ENCODE results near the gene PTMS.

Gene PTMS

DNA sequence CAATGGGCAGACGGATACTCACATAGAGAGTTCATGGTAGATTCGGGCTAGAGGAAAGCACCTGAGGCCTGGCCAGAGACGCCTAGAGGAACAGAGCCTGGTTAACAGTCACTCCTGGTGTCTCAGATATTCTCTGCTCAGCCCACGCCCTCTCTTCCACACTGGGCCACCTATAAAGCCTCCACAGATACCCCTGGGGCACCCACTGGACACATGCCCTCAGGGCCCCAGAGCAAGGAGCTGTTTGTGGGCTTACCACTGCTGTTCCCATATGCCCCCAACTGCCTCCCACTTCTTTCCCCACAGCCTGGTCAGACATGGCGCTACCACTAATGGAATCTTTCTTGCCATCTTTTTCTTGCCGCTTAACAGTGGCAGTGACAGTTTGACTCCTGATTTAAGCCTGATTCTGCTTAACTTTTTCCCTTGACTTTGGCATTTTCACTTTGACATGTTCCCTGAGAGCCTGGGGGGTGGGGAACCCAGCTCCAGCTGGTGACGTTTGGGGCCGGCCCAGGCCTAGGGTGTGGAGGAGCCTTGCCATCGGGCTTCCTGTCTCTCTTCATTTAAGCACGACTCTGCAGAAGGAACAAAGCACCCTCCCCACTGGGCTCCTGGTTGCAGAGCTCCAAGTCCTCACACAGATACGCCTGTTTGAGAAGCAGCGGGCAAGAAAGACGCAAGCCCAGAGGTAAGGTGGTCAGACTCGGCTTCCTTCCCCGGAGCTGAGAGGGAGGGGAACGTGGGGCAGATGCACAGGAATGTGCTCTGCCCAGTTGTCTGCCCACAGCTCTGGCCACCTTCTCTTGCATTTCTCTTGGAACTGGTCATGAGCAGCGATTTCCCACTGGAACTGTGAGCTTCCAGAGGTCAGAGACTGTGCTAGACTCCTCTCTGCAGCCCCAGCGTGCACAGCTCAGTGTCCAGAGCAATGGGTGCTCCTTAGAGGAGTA, 23.1 kb downstream of the PTMS start, which contains the start of gene CD4:
Gene CD4, plus strand, starts transcription at position 557 of the 953 bp plus-strand sequence. CDS start 10,611 bp downstream, outside the sequence.
- DNase-seq (ENCODE audit: low spot score), result peak; percentile 86

DNA sequence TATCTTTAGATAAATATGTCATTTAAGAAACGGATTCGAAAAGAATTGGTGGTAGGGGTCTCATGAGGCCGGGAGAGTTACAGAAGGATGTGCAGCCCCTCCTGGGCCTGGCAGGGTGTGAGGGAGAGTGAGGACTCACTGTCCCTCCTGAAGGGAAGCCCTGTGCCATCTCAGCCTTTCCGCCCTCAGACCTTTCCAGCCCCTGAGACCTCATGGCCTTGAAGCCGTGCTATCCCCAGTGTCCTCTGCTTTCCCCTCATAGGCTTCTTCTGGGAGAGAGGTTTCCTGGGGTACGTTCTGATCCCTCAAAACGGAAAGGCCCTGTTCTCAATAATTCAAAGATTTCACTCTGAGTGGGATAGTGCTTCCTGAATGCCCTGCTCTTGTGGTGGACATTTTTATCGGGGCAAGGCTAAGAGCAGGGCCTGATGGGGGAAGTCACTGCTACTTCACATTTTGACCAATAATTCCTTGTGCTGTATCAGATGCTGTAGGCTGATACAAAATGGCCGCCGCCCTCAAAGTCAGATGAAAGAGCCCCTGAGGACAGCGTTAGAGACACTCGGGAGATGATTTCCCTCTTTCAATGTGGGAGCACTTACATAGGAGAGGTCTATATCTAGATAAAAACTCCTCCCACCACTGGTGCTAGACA, 24.5 kb downstream of the PTMS start:
- peak; percentile 44 for DNase-seq (ENCODE audit: low spot score)

DNA sequence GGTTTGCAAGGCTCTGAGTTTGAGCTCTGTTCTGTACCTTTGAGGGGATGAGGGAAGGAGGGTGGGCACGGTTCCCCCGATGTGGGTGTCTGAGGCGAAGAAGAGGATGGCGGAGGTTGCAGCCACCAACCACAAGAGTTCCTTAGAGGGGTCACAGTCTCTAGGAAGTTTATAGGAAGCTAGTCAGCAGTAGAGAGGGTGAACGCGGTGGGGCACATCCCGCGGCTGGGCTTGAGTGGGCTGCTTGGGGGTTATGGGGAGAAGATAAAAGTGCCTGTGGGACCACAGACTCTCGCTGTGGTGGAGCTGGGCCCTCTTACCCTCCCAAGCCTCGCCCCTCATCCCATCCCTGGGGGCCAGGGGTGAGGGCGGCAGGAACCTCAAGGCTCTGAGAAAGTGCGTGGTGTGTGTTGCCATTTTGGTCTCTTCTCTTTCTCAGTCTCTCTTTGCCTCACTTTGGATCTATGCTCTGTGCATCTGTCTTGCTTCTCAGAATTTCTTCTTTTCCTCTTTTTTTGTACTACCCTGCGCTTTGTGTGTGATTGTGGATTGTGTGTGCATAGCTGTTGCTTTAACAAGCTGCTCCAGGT, 25.9 kb downstream of the PTMS start:
- peak; percentile 20 for DNase-seq (ENCODE audit: low spot score)

DNA sequence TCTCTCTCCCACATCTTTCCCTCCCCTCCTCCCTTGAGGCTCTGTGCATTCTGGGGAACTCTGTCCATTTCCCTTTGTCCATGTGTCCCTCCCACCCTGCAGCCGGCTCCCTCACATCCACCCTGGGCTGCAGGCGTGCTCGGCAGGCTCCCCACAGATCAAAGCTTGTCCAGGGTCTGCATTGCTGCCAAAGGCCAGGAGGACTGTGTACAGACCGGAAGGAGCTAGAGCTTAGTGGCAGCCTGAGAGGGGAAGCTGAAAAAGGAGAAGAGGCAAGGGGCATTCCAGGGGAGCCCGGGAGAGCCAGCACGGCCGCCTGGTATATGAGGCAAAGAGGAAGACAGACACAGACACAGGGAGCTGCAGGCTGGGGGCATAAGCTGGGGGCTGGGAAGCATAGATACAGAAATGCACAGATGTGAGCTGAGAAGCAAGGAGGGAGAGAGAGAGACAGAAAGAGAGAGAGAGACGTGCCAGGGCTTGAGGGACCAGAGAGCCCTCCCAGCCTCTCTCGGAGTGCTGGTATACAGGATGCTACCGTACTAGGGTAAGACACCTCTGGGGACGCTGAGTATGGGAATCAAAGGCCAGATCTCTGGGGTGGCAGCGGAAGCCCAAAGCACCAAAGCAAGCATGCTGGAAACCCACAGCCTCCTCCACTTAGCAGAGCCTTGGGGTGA, 26.5 kb downstream of the PTMS start:
- peak; percentile 69 for DNase-seq (ENCODE audit: low spot score)

DNA sequence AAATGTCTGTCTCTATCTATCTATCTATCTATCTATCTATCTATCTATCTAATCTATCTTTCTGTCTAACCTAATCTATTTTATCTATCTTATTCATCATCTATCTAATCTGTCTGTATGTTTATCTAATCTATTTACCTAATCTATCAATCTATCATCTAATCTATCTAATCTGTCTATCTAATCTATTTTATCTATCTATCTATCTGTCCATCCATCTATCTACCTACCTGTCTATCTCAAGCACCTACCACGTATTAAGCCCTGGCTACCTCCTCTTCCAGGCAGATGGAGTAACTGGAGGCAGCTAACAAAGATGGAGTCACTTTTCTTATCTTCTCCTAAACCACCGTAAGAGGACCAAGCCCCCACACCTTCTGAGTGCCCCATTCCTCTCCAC, 28.9 kb downstream of the PTMS start:
- DNase-seq (ENCODE audit: low spot score), result no peak

DNA sequence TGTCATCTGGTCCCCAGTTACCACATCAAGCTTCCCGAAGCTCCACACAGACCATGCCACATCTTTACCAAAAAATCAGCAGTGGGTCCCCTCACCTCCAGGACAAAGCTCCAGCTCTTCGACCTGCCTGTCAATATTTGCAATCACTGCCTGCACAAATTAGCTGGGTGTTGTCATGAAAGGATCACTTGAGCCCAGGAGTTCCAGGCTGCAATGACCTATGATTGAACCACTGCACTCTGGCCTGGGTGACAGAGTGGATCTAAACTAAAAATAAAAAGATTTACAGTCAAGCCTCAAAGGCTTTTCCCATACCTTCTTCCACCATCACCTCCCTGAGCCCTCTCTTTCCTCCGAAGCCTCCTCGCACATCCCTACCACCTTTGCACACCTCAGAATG, 30.4 kb downstream of the PTMS start:
- DNase-seq (ENCODE audit: low spot score), result no peak

DNA sequence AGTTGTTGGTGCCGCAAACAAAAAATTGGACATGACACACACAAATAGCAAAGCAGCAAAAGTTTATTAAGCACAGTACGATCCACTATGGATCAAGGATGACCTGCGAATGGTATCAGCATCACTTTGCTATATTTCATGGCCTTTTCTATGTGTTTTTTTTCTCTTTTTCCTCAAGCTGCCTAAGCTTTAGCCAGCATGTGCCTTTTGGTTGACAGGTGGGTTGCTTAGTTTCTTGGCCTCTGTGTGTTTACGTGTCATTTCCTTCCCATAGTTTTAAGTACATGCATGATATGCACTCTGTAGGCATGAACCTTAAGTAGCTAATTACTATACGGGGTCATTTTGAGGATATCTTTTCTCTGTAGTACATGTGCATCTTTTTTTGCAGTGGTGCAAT, 33.0 kb downstream of the PTMS start:
- DNase-seq (ENCODE audit: low spot score), result no peak

DNA sequence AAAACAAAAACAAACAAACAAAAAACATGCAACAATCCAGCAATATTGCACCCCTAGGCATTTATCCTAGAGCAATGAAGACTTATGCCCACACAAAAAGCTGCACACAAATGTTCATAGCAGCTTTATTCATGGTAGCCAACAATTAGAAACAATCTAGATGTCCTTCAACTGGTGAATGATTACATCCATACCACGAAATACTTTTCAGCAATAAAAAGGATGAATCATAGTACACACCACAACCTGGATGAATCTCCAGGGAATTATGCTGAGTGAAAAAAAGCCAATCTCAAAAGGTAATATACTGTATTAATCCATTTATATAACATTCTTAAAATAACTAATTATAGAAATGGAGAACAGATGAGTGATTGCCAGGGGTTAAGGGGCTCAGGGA, 41.0 kb downstream of the PTMS start:
- DNase-seq (ENCODE audit: low spot score), result no peak

DNA sequence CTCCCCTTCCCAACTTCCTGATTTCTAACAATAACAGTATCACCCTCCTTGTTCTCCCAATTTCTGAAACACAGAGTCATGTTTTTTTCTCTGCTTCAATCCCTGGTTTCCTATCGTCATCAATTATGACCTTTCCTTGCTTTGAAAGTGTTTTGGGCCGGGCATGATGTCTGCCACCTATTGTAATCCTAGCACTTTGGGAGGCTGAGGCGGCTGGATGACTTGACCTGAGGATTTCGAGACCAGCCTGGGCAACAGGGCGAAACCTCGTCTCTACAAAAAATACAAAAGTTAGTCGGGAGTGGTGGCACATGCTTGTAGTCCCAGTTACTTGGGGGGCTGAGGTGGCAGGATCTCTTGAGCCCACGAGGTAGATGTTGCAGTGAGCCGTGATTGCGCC, 42.9 kb downstream of the PTMS start:
- no peak for DNase-seq (ENCODE audit: low spot score)

DNA sequence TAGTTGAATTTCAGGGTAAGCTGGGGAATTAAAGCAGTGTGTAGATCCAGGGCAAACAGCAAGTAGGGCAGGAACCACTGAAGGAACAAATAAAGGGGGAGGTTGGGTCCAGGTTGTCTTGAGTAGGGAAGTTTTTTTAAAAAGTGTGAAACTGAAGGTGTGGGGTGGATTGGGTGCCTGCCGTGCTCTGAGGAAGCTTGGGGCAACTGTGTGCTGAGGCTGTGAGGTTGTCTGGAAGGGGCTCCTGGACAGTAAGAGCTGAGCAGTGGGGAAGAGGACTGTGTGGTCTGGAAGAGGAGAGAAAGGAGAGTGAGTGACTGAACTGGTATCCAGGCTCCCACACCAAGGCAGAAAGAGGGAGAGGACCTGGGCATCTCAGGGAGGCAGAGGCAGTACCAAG, 44.6 kb downstream of the PTMS start:
- no peak for DNase-seq (ENCODE audit: low spot score)

DNA sequence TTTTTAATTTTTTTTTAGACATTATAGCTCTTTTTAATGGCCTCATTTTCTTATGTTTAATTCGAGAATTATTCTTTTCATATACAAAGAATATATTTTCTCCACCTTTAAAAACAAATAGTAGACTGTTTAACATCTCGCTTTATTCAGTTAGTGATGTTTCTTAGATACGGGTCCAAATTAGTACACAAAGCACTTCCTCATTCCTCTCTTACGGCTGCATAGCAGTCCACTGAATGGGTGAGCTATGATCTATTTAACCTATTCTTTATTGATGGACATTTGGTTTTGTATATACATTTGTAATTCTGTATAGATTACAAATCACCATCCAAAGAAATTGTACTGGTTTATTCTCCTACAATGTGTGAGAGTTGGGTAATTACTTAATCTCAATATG, 47.2 kb downstream of the PTMS start:
- no peak for DNase-seq (ENCODE audit: low spot score)

DNA sequence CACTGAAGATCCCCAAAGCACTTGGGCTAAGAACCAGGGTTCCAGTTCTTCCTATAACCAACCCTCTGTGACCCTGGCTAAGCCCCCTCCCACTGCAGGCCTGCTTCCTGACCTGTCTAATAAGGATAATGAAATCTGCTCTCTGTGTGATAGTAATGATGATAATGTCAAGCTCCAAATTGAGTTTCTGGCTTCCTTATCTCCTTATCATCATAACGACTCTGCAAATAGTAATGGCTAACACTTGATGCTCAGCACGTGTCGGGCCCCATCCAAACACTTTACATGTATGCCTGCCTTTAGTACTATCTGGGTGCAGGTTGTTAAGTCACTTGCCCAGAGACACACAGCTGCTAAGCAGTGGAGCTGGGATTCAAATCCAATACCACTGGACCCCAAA, 50.4 kb downstream of the PTMS start:
- DNase-seq (ENCODE audit: low spot score), result no peak

DNA sequence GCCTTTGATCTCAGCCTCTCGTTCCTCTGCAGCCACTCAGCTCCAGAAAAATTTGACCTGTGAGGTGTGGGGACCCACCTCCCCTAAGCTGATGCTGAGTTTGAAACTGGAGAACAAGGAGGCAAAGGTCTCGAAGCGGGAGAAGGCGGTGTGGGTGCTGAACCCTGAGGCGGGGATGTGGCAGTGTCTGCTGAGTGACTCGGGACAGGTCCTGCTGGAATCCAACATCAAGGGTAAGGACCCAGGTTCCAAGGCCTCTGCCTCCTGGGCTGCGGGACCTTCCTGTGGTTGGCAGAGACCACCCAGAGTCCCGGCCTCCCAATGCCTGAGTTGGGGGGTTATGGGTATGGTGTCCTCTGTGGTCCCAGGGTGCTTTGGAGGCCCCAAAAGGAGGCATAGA, 50.9 kb downstream of the PTMS start:
- DNase-seq (ENCODE audit: low spot score), result no peak

DNA sequence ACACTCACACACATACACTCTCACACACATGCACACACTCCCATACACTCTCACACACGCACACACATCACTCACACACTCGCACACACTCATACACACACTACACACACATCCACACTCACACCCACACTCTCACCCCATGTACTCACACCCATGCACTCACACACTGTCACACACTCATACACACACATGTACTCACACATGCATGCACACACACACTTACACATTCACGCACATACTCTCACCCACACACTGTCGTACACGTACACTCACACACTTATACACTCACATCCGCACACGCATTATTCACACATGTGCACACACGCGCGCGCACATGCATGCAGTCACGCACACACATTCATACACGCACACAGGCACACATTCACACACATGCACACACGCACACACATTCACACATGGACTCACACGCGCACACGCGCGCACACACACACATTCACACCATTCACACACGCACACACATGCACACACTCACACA, 51.5 kb downstream of the PTMS start:
- no peak for DNase-seq (ENCODE audit: low spot score)

DNA sequence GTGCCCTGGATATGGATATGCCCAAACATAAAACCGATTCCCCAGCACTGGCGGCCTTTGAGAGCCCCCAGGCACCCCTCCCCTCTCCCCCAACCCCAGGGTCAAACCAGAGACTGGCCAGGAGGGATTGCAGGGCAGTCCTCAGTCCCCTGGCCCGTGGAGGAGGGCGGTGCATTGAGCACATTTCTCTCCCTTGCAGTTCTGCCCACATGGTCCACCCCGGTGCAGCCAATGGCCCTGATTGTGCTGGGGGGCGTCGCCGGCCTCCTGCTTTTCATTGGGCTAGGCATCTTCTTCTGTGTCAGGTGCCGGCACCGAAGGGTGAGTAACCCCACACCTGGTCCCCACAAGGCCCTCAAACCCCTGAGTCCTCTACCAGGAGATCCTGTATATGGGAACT, 52.1 kb downstream of the PTMS start:
- no peak for DNase-seq (ENCODE audit: low spot score)

DNA sequence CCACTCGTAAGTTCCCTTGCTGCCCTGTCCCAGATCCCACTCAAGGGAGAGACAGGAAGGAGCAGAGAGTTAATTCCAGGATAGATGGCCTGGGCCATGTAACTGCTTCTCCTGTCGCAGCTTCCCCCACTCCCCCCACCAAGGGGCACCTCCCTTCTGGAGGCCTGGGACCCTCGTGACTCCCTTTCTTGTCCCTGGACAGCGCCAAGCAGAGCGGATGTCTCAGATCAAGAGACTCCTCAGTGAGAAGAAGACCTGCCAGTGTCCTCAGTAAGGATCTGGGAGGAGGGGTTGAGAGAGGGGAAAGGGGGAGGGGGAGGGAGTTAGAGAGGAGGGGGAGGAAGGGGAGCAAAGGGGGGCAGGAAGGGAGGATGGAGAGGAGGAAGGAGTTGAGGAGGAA, 52.5 kb downstream of the PTMS start:
- no peak for DNase-seq (ENCODE audit: low spot score)

DNA sequence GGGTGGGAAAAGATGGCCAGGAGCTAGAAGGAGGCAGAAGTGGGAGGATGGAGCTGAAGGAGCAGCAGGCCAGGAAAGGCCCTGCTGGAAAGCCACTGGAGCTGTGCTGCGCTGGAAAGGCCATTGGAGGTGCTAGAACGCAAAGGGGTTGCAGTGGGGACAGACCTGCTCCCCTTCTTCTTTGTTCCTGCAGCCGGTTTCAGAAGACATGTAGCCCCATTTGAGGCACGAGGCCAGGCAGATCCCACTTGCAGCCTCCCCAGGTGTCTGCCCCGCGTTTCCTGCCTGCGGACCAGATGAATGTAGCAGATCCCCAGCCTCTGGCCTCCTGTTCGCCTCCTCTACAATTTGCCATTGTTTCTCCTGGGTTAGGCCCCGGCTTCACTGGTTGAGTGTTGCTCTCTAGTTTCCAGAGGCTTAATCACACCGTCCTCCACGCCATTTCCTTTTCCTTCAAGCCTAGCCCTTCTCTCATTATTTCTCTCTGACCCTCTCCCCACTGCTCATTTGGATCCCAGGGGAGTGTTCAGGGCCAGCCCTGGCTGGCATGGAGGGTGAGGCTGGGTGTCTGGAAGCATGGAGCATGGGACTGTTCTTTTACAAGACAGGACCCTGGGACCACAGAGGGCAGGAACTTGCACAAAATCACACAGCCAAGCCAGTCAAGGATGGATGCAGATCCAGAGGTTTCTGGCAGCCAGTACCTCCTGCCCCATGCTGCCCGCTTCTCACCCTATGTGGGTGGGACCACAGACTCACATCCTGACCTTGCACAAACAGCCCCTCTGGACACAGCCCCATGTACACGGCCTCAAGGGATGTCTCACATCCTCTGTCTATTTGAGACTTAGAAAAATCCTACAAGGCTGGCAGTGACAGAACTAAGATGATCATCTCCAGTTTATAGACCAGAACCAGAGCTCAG, 53.2 kb downstream of the PTMS start:
- DNase-seq (ENCODE audit: low spot score), result no peak

DNA sequence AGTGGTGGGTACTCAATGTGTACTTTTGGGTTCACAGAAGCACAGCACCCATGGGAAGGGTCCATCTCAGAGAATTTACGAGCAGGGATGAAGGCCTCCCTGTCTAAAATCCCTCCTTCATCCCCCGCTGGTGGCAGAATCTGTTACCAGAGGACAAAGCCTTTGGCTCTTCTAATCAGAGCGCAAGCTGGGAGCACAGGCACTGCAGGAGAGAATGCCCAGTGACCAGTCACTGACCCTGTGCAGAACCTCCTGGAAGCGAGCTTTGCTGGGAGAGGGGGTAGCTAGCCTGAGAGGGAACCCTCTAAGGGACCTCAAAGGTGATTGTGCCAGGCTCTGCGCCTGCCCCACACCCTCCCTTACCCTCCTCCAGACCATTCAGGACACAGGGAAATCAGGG, 54.0 kb downstream of the PTMS start:
- no peak for DNase-seq (ENCODE audit: low spot score)

Measured in CD4-positive, alpha-beta T cell treated with Interleukin-6 at 100 ng/mL for 8 hours (primary cell).